ENCODE data around the gene MGP.

GRCh38 chr12:14900521-14901227, 15.0 kb upstream of the MGP start:
- TF ChIP-seq CTCF (IDR thresholded peaks at IDR 0.05) (no peak), POLR2AphosphoS5 (IDR thresholded peaks at IDR 0.05; ENCODE audit: low read depth, low read length) (no peak), REST (IDR thresholded peaks at IDR 0.05; ENCODE audit: insufficient read depth in 1 of 2, low read depth in 2 of 2, low read length in 1 of 2) (no peak), TCF7L2 (IDR thresholded peaks at IDR 0.05; ENCODE audit: low read depth, low read length) (no peak), SIN3A (IDR thresholded peaks at IDR 0.05; ENCODE audit: borderline replicate concordance, insufficient read depth, low read depth, low read length) (no peak)

Data from Panc1 (cell line).